ENCODE measurements around the gene FAM184A.

- TF ChIP-seq, protein P1, sequence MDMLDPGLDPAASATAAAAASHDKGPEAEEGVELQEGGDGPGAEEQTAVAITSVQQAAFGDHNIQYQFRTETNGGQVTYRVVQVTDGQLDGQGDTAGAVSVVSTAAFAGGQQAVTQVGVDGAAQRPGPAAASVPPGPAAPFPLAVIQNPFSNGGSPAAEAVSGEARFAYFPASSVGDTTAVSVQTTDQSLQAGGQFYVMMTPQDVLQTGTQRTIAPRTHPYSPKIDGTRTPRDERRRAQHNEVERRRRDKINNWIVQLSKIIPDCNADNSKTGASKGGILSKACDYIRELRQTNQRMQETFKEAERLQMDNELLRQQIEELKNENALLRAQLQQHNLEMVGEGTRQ (CRISPR knock-in tag; IDR thresholded peaks at IDR 0.05): no peak
- TF ChIP-seq, protein P2, sequence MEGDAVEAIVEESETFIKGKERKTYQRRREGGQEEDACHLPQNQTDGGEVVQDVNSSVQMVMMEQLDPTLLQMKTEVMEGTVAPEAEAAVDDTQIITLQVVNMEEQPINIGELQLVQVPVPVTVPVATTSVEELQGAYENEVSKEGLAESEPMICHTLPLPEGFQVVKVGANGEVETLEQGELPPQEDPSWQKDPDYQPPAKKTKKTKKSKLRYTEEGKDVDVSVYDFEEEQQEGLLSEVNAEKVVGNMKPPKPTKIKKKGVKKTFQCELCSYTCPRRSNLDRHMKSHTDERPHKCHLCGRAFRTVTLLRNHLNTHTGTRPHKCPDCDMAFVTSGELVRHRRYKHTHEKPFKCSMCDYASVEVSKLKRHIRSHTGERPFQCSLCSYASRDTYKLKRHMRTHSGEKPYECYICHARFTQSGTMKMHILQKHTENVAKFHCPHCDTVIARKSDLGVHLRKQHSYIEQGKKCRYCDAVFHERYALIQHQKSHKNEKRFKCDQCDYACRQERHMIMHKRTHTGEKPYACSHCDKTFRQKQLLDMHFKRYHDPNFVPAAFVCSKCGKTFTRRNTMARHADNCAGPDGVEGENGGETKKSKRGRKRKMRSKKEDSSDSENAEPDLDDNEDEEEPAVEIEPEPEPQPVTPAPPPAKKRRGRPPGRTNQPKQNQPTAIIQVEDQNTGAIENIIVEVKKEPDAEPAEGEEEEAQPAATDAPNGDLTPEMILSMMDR (IDR thresholded peaks at IDR 0.05): no peak
- TF ChIP-seq, protein P3, sequence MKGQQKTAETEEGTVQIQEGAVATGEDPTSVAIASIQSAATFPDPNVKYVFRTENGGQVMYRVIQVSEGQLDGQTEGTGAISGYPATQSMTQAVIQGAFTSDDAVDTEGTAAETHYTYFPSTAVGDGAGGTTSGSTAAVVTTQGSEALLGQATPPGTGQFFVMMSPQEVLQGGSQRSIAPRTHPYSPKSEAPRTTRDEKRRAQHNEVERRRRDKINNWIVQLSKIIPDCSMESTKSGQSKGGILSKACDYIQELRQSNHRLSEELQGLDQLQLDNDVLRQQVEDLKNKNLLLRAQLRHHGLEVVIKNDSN (CRISPR knock-in tag; IDR thresholded peaks at IDR 0.05): no peak
- TF ChIP-seq PRDM15 (CRISPR knock-in tag; IDR thresholded peaks at IDR 0.05): no peak
- no peak for TF ChIP-seq CREB1 (CRISPR knock-in tag; IDR thresholded peaks at IDR 0.05)
- no peak for TF ChIP-seq ZNF263 (CRISPR knock-in tag; IDR thresholded peaks at IDR 0.05; ENCODE audit: low read depth)
- TF ChIP-seq TCF7 (CRISPR knock-in tag; IDR thresholded peaks at IDR 0.05; ENCODE audit: low read depth): no peak
- no peak for TF ChIP-seq MAX (CRISPR knock-in tag; IDR thresholded peaks at IDR 0.05)
- TF ChIP-seq ZNF138 (CRISPR knock-in tag; conservative IDR thresholded peaks at IDR 0.05): no peak
- TF ChIP-seq, protein P4, sequence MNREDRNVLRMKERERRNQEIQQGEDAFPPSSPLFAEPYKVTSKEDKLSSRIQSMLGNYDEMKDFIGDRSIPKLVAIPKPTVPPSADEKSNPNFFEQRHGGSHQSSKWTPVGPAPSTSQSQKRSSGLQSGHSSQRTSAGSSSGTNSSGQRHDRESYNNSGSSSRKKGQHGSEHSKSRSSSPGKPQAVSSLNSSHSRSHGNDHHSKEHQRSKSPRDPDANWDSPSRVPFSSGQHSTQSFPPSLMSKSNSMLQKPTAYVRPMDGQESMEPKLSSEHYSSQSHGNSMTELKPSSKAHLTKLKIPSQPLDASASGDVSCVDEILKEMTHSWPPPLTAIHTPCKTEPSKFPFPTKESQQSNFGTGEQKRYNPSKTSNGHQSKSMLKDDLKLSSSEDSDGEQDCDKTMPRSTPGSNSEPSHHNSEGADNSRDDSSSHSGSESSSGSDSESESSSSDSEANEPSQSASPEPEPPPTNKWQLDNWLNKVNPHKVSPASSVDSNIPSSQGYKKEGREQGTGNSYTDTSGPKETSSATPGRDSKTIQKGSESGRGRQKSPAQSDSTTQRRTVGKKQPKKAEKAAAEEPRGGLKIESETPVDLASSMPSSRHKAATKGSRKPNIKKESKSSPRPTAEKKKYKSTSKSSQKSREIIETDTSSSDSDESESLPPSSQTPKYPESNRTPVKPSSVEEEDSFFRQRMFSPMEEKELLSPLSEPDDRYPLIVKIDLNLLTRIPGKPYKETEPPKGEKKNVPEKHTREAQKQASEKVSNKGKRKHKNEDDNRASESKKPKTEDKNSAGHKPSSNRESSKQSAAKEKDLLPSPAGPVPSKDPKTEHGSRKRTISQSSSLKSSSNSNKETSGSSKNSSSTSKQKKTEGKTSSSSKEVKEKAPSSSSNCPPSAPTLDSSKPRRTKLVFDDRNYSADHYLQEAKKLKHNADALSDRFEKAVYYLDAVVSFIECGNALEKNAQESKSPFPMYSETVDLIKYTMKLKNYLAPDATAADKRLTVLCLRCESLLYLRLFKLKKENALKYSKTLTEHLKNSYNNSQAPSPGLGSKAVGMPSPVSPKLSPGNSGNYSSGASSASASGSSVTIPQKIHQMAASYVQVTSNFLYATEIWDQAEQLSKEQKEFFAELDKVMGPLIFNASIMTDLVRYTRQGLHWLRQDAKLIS (CRISPR knock-in tag; IDR thresholded peaks at IDR 0.05; ENCODE audit: borderline replicate concordance): no peak
- TF ChIP-seq, protein P5, sequence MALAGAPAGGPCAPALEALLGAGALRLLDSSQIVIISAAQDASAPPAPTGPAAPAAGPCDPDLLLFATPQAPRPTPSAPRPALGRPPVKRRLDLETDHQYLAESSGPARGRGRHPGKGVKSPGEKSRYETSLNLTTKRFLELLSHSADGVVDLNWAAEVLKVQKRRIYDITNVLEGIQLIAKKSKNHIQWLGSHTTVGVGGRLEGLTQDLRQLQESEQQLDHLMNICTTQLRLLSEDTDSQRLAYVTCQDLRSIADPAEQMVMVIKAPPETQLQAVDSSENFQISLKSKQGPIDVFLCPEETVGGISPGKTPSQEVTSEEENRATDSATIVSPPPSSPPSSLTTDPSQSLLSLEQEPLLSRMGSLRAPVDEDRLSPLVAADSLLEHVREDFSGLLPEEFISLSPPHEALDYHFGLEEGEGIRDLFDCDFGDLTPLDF (CRISPR knock-in tag; IDR thresholded peaks at IDR 0.05): no peak
Measured at GRCh38 chr6:119043783-119044182, 34.7 kb downstream of the FAM184A start.

Data from WTC11 (cell line).